GM08714 (cell line): ENCODE results near the gene LRP6.

Experiments used
- H3K4me3 ChIP-seq: fragments of 200-500 bp; sonication (Bioruptor generic); 2 replicates; pipeline ENCODE4 v1.5.1; 2014; ENCODE audit warnings: mild to moderate bottlenecking, low read length, inconsistent platforms
- ZNF274 ChIP-seq: IDR thresholded peaks from 2 replicates; pipeline ENCODE4 v1.6.1; 2012; ENCODE audit warnings: mild to moderate bottlenecking, low read depth, low read length

The LRP6 gene

GRCh38 chr12:12210983-12211382 lies 55.9 kb downstream of the LRP6 start:
- no peak overlapping the region for H3K4me3 ChIP-seq
- TF ChIP-seq ZNF274, result no peak

GRCh38 chr12:12210416-12210815 lies 56.4 kb downstream of the LRP6 start:
- no peak for TF ChIP-seq ZNF274

GRCh38 chr12:12209675-12210074 lies 57.2 kb downstream of the LRP6 start:
- no peak overlapping the region for H3K4me3 ChIP-seq
- TF ChIP-seq ZNF274, result no peak

More at GRCh38 chr12:12210416-12210815, 56.4 kb downstream of the LRP6 start:
- no peak overlapping the region for H3K4me3 ChIP-seq

GRCh38 chr12:12209043-12209442 lies 57.8 kb downstream of the LRP6 start:
- no peak overlapping the region for H3K4me3 ChIP-seq
- TF ChIP-seq ZNF274, result no peak

GRCh38 chr12:12207746-12208145 lies 59.1 kb downstream of the LRP6 start:
- no peak overlapping the region for H3K4me3 ChIP-seq
- no peak for TF ChIP-seq ZNF274

GRCh38 chr12:12206776-12207388 lies 60.0 kb downstream of the LRP6 start:
- no peak for TF ChIP-seq ZNF274
- H3K4me3 ChIP-seq, result no peak overlapping the region

- no peak for TF ChIP-seq ZNF274
- H3K4me3 ChIP-seq, result no peak overlapping the region
These were observed 64.1 kb downstream of the LRP6 start for GRCh38 chr12:12202747-12203146.

GRCh38 chr12:12202105-12202504 lies 64.7 kb downstream of the LRP6 start:
- no peak overlapping the region for H3K4me3 ChIP-seq
- no peak for TF ChIP-seq ZNF274

- H3K4me3 ChIP-seq, result no peak overlapping the region
- no peak for TF ChIP-seq ZNF274
These were observed 65.5 kb downstream of the LRP6 start for GRCh38 chr12:12201274-12201758.

- H3K4me3 ChIP-seq, result no peak overlapping the region
- TF ChIP-seq ZNF274, result no peak
These were observed 66.5 kb downstream of the LRP6 start for GRCh38 chr12:12200363-12200762.

GRCh38 chr12:12198124-12198523 lies 68.7 kb downstream of the LRP6 start:
- TF ChIP-seq ZNF274, result no peak
- H3K4me3 ChIP-seq, result no peak overlapping the region

GRCh38 chr12:12197128-12197527 lies 69.7 kb downstream of the LRP6 start:
- no peak for TF ChIP-seq ZNF274
- no peak overlapping the region for H3K4me3 ChIP-seq

- H3K4me3 ChIP-seq, result no peak overlapping the region
- TF ChIP-seq ZNF274, result no peak
These were observed 71.3 kb downstream of the LRP6 start for GRCh38 chr12:12195516-12195915.

- TF ChIP-seq ZNF274, result no peak
- no peak overlapping the region for H3K4me3 ChIP-seq
These were observed 71.8 kb downstream of the LRP6 start for GRCh38 chr12:12195081-12195480.

GRCh38 chr12:12194206-12194605 lies 72.6 kb downstream of the LRP6 start:
- H3K4me3 ChIP-seq, result no peak overlapping the region
- TF ChIP-seq ZNF274, result no peak

GRCh38 chr12:12191008-12191407 lies 75.8 kb downstream of the LRP6 start:
- H3K4me3 ChIP-seq, result no peak overlapping the region
- TF ChIP-seq ZNF274, result no peak
